Measurements from ENCODE around the gene SCYGR5. TPM values are rescaled to one million over a fixed set of nuclear protein-coding genes. Genes with fewer than 3 reads are reported as not detected.

The SCYGR5 gene
- total RNA-seq, 1 experiment from 2014 or later = not detected

DNA sequence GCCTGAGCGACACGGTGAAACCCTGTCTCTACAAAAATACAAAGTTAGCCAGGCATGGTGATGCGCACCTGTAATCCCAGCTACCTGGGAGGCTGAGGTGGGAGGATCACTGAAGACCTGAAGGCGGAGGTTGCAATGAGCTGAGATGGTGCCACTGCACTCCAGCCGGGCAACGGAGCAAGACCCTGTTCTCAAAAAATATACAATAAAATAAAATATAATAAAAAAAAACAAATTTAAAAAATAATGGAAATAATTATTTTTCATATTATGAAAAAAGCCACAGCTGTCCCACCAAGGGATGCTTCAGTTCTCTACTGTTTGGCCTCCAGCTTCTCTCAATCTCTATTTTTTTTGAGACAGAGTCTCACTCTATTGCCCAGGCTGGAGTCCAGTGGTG, 40.8 kb downstream of the SCYGR5 start:
- Histone ChIP-seq H3K9me2 (ENCODE audit: insufficient read depth) (no peaks in the 10 kb centered on the region), H2AFZ (ENCODE audit: low read depth, low read length, poor library complexity, severe bottlenecking) (no peak overlapping the region), H3K36me3 (ENCODE audit: control insufficient read depth in 1 of 2, insufficient read depth in 2 of 2, low read length in 2 of 2) (no peaks in the 10 kb centered on the region), H3K79me2 (ENCODE audit: insufficient read depth, low read length) (no peaks in the 10 kb centered on the region), H4K20me1 (ENCODE audit: insufficient read depth) (no peaks in the 10 kb centered on the region), H3K4me2 (ENCODE audit: low read length) (no peak overlapping the region), H3K9me3 (ENCODE audit: control insufficient read depth in 1 of 2, insufficient read depth in 1 of 2, low read depth in 1 of 2, low read length in 2 of 2) (no peaks in the 10 kb centered on the region), H3K27me3 (ENCODE audit: insufficient read depth, low read length) (no peaks in the 10 kb centered on the region), H3K27ac (ENCODE audit: low read depth, low read length) (no peak overlapping the region), H3K9ac (ENCODE audit: low read length) (no peak overlapping the region), H3K4me1 (ENCODE audit: control insufficient read depth in 1 of 2, insufficient read depth in 2 of 2, low read length in 2 of 2) (no peaks in the 10 kb centered on the region), H3K4me3 (replicated peaks in 1 of 2; ENCODE audit: low read depth in 1 of 2, low read length in 2 of 2) (no peak overlapping the region)
- intact Hi-C loops (cut with micrococcal nuclease) = no loop called here
- CTCF ChIA-PET = no interaction called here
- ATAC-seq (no peak), DNase-seq (ENCODE audit: low read depth, low spot score) (no peak)
- no TSS peak for BruUV-seq (replicated peaks)
- TF ChIP-seq JUND (IDR thresholded peaks at IDR 0.05) (no peak), EZH2phosphoT487 (IDR thresholded peaks at IDR 0.05; ENCODE audit: borderline replicate concordance) (no peak), POLR2AphosphoS5 (IDR thresholded peaks at IDR 0.05; ENCODE audit: low read depth, low read length) (no peak), YY1 (IDR thresholded peaks at IDR 0.05; ENCODE audit: extremely low read depth, insufficient replicate concordance, low read depth, low read length) (no peak), POLR2A (IDR thresholded peaks at IDR 0.05; ENCODE audit: borderline replicate concordance, extremely low read depth, insufficient read depth, insufficient read length) (no peak), FOSL1 (IDR thresholded peaks at IDR 0.05; ENCODE audit: low read depth) (no peak), ELF1 (IDR thresholded peaks at IDR 0.05; ENCODE audit: borderline replicate concordance, low read depth) (no peak), CEBPB (IDR thresholded peaks at IDR 0.05; ENCODE audit: low read depth) (no peak), RAD21 (IDR thresholded peaks at IDR 0.05; ENCODE audit: low read depth) (no peak), EGR1 (IDR thresholded peaks at IDR 0.05; ENCODE audit: low read depth) (no peak), ZFX (IDR thresholded peaks at IDR 0.05) (no peak), SRF (IDR thresholded peaks at IDR 0.05; ENCODE audit: low read depth) (no peak), SP1 (IDR thresholded peaks at IDR 0.05; ENCODE audit: low read depth) (no peak), ZNF274 (IDR thresholded peaks at IDR 0.05; ENCODE audit: low read depth, low read length) (no peak), SIN3A (IDR thresholded peaks at IDR 0.05; ENCODE audit: low read depth) (no peak), CBX3 (IDR thresholded peaks at IDR 0.05; ENCODE audit: low read depth) (no peak), TCF7L2 (IDR thresholded peaks at IDR 0.05; ENCODE audit: borderline replicate concordance, extremely low read depth, insufficient read depth, insufficient read length) (no peak)
- TF ChIP-seq, protein P1, sequence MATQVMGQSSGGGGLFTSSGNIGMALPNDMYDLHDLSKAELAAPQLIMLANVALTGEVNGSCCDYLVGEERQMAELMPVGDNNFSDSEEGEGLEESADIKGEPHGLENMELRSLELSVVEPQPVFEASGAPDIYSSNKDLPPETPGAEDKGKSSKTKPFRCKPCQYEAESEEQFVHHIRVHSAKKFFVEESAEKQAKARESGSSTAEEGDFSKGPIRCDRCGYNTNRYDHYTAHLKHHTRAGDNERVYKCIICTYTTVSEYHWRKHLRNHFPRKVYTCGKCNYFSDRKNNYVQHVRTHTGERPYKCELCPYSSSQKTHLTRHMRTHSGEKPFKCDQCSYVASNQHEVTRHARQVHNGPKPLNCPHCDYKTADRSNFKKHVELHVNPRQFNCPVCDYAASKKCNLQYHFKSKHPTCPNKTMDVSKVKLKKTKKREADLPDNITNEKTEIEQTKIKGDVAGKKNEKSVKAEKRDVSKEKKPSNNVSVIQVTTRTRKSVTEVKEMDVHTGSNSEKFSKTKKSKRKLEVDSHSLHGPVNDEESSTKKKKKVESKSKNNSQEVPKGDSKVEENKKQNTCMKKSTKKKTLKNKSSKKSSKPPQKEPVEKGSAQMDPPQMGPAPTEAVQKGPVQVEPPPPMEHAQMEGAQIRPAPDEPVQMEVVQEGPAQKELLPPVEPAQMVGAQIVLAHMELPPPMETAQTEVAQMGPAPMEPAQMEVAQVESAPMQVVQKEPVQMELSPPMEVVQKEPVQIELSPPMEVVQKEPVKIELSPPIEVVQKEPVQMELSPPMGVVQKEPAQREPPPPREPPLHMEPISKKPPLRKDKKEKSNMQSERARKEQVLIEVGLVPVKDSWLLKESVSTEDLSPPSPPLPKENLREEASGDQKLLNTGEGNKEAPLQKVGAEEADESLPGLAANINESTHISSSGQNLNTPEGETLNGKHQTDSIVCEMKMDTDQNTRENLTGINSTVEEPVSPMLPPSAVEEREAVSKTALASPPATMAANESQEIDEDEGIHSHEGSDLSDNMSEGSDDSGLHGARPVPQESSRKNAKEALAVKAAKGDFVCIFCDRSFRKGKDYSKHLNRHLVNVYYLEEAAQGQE (IDR thresholded peaks at IDR 0.05; ENCODE audit: low read depth) = no peak
- TF ChIP-seq, protein P2, sequence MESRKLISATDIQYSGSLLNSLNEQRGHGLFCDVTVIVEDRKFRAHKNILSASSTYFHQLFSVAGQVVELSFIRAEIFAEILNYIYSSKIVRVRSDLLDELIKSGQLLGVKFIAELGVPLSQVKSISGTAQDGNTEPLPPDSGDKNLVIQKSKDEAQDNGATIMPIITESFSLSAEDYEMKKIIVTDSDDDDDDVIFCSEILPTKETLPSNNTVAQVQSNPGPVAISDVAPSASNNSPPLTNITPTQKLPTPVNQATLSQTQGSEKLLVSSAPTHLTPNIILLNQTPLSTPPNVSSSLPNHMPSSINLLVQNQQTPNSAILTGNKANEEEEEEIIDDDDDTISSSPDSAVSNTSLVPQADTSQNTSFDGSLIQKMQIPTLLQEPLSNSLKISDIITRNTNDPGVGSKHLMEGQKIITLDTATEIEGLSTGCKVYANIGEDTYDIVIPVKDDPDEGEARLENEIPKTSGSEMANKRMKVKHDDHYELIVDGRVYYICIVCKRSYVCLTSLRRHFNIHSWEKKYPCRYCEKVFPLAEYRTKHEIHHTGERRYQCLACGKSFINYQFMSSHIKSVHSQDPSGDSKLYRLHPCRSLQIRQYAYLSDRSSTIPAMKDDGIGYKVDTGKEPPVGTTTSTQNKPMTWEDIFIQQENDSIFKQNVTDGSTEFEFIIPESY (IDR thresholded peaks at IDR 0.05; ENCODE audit: extremely low read depth, insufficient replicate concordance, low read length) = no peak
- TF ChIP-seq, protein P3, sequence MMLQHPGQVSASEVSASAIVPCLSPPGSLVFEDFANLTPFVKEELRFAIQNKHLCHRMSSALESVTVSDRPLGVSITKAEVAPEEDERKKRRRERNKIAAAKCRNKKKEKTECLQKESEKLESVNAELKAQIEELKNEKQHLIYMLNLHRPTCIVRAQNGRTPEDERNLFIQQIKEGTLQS (IDR thresholded peaks at IDR 0.05) = no peak
- RAD21 ChIA-PET (ENCODE audit: low non-redundant PET in 1 of 2, low total read pairs in 2 of 2, uncharacterized antibody in 2 of 2, unreplicated experiment in 2 of 2) = no interaction called here
- POLR2A ChIA-PET = no interaction called here

Measured in HCT116 (cell line).